ENCODE data around the gene GIGYF2. TPM values are rescaled to one million over a fixed set of nuclear protein-coding genes. Genes with fewer than 3 reads are reported as not detected.

Gene GIGYF2
- total and polyA plus RNA-seq, 12 donors = 9.9 to 71.7 (median 66.1) TPM

DNA sequence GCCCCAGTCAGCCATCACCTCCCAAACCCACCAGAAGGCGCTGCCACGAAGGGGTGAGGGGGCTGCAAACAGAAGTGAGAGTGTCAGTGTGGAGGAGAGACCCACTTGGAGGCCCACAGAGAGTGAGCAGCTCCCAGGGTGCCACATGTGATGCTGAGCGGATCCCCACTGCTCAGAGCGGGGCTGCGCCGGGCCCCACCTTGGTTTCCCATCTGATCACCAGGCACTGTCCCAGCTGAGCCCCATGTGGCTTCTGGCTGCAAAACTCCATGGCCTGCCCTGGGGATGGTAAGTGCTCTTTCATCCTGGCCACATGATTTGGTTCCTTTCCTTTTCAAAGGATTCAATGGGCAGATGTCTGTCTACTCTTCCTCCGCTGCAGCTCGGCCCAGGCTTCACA lies 196.7 kb downstream of the GIGYF2 start:
- no peaks in the 10 kb centered on the region for H3K9me3 ChIP-seq
- DNase-seq (no peak), ATAC-seq (no peak)
- no peaks in the 10 kb centered on the region for H3K36me3 ChIP-seq
- H3K4me1 ChIP-seq = peaks cover 0 to 10% (median 6%) of the 10 kb centered on the region in 9 donors
- H3K27me3 ChIP-seq = peaks cover 0 to 51% (median 7%) of the 10 kb centered on the region in 7 donors
- intact Hi-C loops (cut with DNase I) = no loop called here
- 92 to 93% methylated on average over 8 of the region's 8 CpGs for WGBS, 2 donors
- no peak overlapping the region for H3K27ac ChIP-seq
- H3K4me3 ChIP-seq = no peak overlapping the region
- TF ChIP-seq, protein P1, sequence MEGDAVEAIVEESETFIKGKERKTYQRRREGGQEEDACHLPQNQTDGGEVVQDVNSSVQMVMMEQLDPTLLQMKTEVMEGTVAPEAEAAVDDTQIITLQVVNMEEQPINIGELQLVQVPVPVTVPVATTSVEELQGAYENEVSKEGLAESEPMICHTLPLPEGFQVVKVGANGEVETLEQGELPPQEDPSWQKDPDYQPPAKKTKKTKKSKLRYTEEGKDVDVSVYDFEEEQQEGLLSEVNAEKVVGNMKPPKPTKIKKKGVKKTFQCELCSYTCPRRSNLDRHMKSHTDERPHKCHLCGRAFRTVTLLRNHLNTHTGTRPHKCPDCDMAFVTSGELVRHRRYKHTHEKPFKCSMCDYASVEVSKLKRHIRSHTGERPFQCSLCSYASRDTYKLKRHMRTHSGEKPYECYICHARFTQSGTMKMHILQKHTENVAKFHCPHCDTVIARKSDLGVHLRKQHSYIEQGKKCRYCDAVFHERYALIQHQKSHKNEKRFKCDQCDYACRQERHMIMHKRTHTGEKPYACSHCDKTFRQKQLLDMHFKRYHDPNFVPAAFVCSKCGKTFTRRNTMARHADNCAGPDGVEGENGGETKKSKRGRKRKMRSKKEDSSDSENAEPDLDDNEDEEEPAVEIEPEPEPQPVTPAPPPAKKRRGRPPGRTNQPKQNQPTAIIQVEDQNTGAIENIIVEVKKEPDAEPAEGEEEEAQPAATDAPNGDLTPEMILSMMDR (IDR thresholded peaks at IDR 0.05) = no peak

DNA sequence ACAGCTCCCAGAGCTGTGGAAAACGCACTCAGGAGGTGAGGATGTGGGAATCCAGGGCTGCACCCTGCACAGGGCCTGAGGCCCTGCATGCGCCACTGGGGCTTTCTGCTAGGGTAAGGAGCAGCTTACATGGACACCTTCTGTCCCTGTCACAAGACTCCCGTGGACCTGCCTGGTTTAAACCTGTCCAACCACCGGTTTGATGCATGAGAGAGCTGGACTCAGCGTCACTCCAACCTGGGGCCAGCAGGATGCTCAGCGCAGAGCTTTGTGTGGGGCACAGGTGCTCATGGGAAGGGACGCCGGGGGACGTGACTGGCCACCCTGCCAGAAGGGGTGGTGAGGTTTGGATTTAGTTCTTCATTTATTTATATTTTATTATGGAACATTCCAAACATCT lies 197.1 kb downstream of the GIGYF2 start:
- intact Hi-C loops (cut with DNase I) = no loop called here
- Histone ChIP-seq H3K4me3 (no peak overlapping the region), H3K4me1 (peaks cover 0 to 10% (median 6%) of the 10 kb centered on the region in 9 donors), H3K9me3 (no peaks in the 10 kb centered on the region), H3K27ac (no peak overlapping the region), H3K27me3 (peaks cover 0 to 51% (median 7%) of the 10 kb centered on the region in 7 donors), H3K36me3 (no peaks in the 10 kb centered on the region)
- TF ChIP-seq, protein P1 (IDR thresholded peaks at IDR 0.05) = no peak
- no peak for DNase-seq
- 88 to 92% methylated on average over 9 of the region's 9 CpGs for WGBS, 2 donors
- ATAC-seq = no peak

- intact Hi-C loops (cut with DNase I) = no loop called here
Observed at GRCh38 chr2:232894746-232895145, 197.6 kb downstream of the GIGYF2 start.

GRCh38 chr2:232896111-232896510 lies 199.0 kb downstream of the GIGYF2 start:
- Histone ChIP-seq H3K27me3 (peaks cover 0 to 47% (median 10%) of the 10 kb centered on the region in 7 donors), H3K36me3 (no peaks in the 10 kb centered on the region)

More at GRCh38 chr2:232894746-232895145, 197.6 kb downstream of the GIGYF2 start:
- Histone ChIP-seq H3K27ac (no peak overlapping the region), H3K36me3 (no peaks in the 10 kb centered on the region), H3K4me3 (no peak overlapping the region), H3K4me1 (peaks cover 0 to 10% (median 6%) of the 10 kb centered on the region in 9 donors), H3K9me3 (no peaks in the 10 kb centered on the region), H3K27me3 (peaks cover 0 to 51% (median 7%) of the 10 kb centered on the region in 7 donors)
- TF ChIP-seq, protein P1 (IDR thresholded peaks at IDR 0.05) = no peak
- no peak for DNase-seq
- ATAC-seq = no peak
- WGBS, 2 donors = 81 to 89% methylated on average over 19 of the region's 19 CpGs

More at GRCh38 chr2:232896111-232896510, 199.0 kb downstream of the GIGYF2 start:
- no peak for DNase-seq
- H3K4me3 ChIP-seq = no peak overlapping the region
- intact Hi-C loops (cut with DNase I) = no loop called here
- TF ChIP-seq, protein P1 (IDR thresholded peaks at IDR 0.05) = no peak
- no peaks in the 10 kb centered on the region for H3K9me3 ChIP-seq
- H3K4me1 ChIP-seq = peaks cover under 1 to 6% (median 4%) of the 10 kb centered on the region in 9 donors
- no peak for ATAC-seq
- no peak overlapping the region for H3K27ac ChIP-seq
